Measurements from ENCODE around the gene LLGL2. TPM values are rescaled to one million over a fixed set of nuclear protein-coding genes. Genes with fewer than 3 reads are reported as not detected.

LLGL2 gene
- total and polyA plus RNA-seq, 7 donors, result 1.4 to 3.3 (median 1.5) TPM

DNA sequence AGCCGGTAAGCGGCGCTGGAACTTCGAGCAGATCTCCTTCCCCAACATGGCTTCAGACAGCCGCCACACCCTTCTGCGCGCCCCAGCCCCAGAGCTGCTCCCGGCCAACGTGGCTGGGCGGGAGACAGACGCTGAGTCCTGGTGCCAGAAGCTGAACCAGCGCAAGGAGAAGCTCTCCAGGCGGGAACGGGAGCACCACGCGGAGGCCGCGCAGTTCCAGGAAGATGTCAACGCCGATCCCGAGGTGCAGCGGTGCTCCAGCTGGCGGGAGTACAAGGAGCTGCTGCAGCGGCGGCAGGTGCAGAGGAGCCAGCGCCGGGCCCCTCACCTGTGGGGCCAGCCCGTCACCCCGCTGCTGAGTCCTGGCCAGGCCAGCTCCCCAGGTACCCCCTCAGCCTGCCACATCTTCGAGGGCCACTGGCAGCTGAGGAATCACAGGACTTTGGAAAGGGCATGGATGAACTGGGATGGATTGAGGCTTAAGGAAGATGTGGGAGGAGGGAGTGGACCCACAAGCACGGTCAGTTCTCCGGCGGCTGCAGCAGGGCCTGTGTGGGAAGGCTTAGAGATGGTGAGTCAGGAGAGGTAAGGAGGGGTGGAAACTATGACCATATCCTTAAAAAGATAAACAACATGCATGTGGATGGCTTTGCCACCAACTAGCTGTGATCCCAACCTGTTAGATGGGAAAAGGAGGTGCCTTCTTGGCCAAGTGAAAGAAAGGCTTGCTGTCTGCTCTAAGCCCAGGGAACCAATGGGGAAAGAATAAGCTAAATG, 3.4 kb upstream of the LLGL2 start:
- DNase-seq, result no peak
- no peak for ATAC-seq
- TF ChIP-seq, protein P1, sequence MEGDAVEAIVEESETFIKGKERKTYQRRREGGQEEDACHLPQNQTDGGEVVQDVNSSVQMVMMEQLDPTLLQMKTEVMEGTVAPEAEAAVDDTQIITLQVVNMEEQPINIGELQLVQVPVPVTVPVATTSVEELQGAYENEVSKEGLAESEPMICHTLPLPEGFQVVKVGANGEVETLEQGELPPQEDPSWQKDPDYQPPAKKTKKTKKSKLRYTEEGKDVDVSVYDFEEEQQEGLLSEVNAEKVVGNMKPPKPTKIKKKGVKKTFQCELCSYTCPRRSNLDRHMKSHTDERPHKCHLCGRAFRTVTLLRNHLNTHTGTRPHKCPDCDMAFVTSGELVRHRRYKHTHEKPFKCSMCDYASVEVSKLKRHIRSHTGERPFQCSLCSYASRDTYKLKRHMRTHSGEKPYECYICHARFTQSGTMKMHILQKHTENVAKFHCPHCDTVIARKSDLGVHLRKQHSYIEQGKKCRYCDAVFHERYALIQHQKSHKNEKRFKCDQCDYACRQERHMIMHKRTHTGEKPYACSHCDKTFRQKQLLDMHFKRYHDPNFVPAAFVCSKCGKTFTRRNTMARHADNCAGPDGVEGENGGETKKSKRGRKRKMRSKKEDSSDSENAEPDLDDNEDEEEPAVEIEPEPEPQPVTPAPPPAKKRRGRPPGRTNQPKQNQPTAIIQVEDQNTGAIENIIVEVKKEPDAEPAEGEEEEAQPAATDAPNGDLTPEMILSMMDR (IDR thresholded peaks at IDR 0.05), result no peak
- intact Hi-C loops (cut with DNase I), result no loop called here
- WGBS, 3 donors, result 89 to 93% (median 91%) methylated on average over 33 of the region's 33 CpGs
- no peaks in the 10 kb centered on the region for H3K9me3 ChIP-seq
- no peak overlapping the region for H3K27ac ChIP-seq
- peaks cover 0 to 12% (median 0%) of the 10 kb centered on the region in 3 donors for H3K27me3 ChIP-seq (ENCODE audit: insufficient read depth in 3 of 3, low read length in 2 of 3)
- H3K4me1 ChIP-seq, result peaks cover 19% of the 10 kb centered on the region
- peaks cover 2 to 50% of the 10 kb centered on the region in 2 donors for H3K36me3 ChIP-seq (ENCODE audit: insufficient read depth in 1 of 2, low read depth in 1 of 2)
- H3K4me3 ChIP-seq, result no peak overlapping the region

DNA sequence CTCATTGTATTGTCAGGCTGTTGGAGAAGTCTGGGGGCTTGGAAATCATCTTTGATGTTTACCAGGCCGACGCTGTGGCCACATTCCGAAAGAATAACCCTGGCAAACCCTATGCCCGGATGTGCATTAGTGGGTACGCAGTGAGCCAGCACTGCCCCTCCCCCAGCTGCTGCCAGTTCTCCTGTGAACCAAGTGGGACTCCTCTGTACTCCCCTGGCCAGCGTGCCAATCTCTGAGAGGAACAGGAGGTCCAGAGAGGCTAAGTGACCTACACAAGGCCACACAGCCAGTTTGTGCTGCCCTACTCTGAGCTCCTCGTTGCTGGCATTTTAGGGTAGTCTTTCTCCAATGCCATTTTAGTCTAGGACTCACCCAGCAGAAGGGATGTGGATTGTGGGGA, 1.9 kb upstream of the LLGL2 start:
- no peak for DNase-seq
- Histone ChIP-seq H3K27ac (no peak overlapping the region), H3K36me3 (ENCODE audit: insufficient read depth in 1 of 2, low read depth in 1 of 2) (peaks cover 2 to 42% of the 10 kb centered on the region in 2 donors), H3K27me3 (ENCODE audit: insufficient read depth in 3 of 3, low read length in 2 of 3) (peaks cover 0 to 12% (median 0%) of the 10 kb centered on the region in 3 donors), H3K4me1 (peaks cover 10% of the 10 kb centered on the region), H3K4me3 (no peak overlapping the region), H3K9me3 (no peaks in the 10 kb centered on the region)
- TF ChIP-seq, protein P1 (IDR thresholded peaks at IDR 0.05), result no peak
- intact Hi-C loops (cut with DNase I), result no loop called here
- ATAC-seq, result no peak
- 89 to 94% (median 92%) methylated on average over 7 of the region's 7 CpGs for WGBS, 3 donors

DNA sequence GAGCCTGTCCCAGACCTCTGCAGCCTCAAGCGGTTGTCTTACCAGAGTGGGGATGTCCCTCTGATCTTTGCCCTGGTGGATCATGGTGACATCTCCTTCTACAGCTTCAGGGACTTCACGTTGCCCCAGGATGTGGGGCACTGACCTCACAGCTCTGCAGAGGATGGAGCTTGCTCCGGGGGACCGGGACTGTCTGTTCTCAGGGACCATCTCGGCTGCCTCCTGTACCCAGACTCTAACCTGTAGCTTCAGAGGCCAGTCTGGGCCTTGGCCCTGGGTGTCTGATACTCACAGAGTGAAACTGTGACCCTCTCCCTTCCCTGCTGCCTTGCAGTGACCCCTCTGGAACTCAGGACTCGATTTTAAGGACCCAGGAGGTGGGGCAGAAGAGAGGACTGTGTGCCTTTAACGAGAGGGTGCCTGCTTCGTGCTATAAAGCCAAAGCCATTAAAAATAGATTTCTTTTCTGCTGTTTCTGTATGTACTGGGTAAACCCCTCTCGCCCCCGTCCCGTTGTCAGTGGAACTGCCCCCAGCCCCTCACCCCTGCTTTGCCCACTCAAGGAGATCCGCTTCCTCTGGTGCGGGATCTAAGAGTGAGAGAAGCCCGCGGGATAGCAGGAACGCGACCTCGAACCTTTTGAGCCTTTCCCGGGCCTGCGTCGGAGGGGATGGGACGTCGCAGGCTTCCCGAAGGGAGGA, 1.1 kb upstream of the LLGL2 start:
- Histone ChIP-seq H3K4me1 (peaks cover 10% of the 10 kb centered on the region), H3K4me3 (peak overlapping the region; percentile 72), H3K27ac (no peak overlapping the region), H3K27me3 (ENCODE audit: insufficient read depth in 3 of 3, low read length in 2 of 3) (peaks cover 0 to 12% (median 0%) of the 10 kb centered on the region in 3 donors), H3K9me3 (no peaks in the 10 kb centered on the region), H3K36me3 (ENCODE audit: insufficient read depth in 1 of 2, low read depth in 1 of 2) (peaks cover 2 to 36% of the 10 kb centered on the region in 2 donors)
- DNase-seq (no peak), ATAC-seq (no peak)
- WGBS, 3 donors, result 30 to 45% (median 34%) methylated on average over 19 to 24 of the region's 24 CpGs
- TF ChIP-seq, protein P1 (IDR thresholded peaks at IDR 0.05), result no peak
- intact Hi-C loops (cut with DNase I), result no loop called here

DNA sequence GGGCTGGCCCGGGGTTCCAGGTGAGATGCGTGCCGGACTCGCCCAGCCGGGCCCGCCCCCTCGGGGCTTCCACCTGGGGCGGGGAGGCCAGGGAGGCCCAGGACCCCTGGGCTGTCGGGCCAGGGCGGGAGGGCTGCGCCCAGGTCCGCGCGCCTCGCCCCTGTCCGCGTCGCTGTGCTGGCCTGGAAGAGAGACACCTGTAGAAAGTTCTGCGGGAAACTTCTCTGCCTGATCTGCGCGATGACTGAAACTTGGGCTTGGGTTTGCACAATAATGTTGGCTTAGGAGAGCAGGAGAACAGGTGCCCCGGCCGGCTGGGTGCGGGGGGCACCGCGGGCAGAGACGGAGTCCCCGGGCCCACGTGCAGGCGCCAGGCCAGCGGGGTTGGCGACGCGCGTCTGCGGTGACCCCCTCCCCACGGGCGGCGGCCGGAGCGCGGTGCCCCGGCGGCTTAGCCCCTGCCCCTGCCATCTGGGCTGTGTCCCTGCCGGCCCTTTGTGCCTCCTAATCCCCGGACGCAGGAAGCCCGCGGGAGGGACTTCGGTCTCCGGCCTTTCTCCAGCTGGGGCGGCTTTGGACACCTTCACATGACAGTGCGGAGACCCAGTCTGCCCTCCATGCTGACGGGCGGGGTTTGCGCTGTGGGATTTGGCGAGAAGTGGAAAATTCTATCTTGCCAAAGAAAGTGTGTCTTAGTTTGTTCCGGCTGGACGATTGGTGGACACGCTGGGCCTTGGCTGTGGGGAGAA, 483 bp downstream of the LLGL2 start:
- Histone ChIP-seq H3K27me3 (ENCODE audit: insufficient read depth in 3 of 3, low read length in 2 of 3) (peaks cover 0 to 12% (median 0%) of the 10 kb centered on the region in 3 donors), H3K4me3 (peak overlapping the region; percentile 72), H3K4me1 (peaks cover 10% of the 10 kb centered on the region), H3K36me3 (ENCODE audit: insufficient read depth in 1 of 2, low read depth in 1 of 2) (peaks cover 2 to 20% of the 10 kb centered on the region in 2 donors), H3K27ac (no peak overlapping the region), H3K9me3 (no peaks in the 10 kb centered on the region)
- intact Hi-C loops (cut with DNase I), result no loop called here
- ATAC-seq (peak in 3 of 4 donors; percentile 6 to 9 (median 9)), DNase-seq (no peak)
- WGBS, 3 donors, result 3 to 4% (median 3%) methylated on average over 42 to 60 of the region's 60 CpGs
- TF ChIP-seq, protein P1 (IDR thresholded peaks at IDR 0.05), result no peak

Measured in psoas muscle (tissue), 8 donors.